GM12864 (cell line): ENCODE data around the gene LPP.

Source experiments
- DNase-seq: peaks from one replicate; pipeline ENCODE4 v3.0.0-alpha.2; 2011; ENCODE audit warnings: low read depth
- H3K4me3 ChIP-seq: 2 replicates; pipeline ENCODE4 v1.5.1; 2011; ENCODE audit warnings: mild to moderate bottlenecking, low read depth, low read length, control low read depth
- TF ChIP-seq, protein P1 (sequence below): IDR thresholded peaks from 2 replicates; pipeline ENCODE4 v1.5.1; 2011; ENCODE audit warnings: low read depth, mild to moderate bottlenecking, moderate library complexity, low read length, control low read depth, inconsistent platforms; ENCODE audit errors: missing control alignments

The LPP gene

DNA sequence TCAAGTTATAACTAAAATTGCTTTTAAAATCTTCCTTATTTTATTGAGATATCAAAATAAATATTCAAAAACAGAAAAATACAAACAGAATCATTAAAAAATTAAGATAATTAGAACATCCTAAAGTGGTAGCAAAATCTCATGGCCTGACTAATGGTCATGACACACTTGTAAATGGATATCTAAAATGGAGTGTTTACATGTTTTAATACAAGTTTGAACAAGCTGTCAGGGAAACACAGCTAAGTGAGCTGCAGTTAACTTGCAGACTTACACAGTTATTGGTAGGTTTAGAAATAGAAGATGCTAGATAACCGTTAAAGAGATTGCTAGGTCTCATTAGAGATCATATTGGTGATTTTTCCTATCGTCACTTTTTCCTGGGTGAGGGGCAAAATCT is 242.3 kb downstream of the LPP start:
- no peak for DNase-seq
- TF ChIP-seq, protein P1, sequence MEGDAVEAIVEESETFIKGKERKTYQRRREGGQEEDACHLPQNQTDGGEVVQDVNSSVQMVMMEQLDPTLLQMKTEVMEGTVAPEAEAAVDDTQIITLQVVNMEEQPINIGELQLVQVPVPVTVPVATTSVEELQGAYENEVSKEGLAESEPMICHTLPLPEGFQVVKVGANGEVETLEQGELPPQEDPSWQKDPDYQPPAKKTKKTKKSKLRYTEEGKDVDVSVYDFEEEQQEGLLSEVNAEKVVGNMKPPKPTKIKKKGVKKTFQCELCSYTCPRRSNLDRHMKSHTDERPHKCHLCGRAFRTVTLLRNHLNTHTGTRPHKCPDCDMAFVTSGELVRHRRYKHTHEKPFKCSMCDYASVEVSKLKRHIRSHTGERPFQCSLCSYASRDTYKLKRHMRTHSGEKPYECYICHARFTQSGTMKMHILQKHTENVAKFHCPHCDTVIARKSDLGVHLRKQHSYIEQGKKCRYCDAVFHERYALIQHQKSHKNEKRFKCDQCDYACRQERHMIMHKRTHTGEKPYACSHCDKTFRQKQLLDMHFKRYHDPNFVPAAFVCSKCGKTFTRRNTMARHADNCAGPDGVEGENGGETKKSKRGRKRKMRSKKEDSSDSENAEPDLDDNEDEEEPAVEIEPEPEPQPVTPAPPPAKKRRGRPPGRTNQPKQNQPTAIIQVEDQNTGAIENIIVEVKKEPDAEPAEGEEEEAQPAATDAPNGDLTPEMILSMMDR = no peak
- no peak overlapping the region for H3K4me3 ChIP-seq

DNA sequence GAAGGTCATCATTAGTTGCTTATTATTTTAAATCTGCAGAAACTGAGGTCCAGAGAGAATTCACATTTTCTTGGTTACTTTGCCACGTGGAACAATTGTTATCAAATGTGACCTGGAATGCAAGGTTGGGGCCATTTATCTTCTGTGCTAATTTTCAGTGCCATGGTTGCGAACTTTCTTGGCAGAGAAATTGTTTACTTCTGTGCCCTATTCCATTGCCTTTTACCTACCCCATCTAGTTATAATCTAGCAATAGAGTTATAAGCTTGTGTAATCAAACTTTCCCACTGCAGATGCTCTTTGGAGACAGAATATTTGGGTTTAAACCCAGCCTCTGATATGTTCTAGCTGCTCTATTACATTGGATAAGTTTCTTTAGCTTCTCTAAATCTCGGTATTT is 242.9 kb downstream of the LPP start:
- DNase-seq = no peak
- H3K4me3 ChIP-seq = no peak overlapping the region
- TF ChIP-seq, protein P1 = no peak

- no peak for DNase-seq
- TF ChIP-seq, protein P1 = no peak
- no peak overlapping the region for H3K4me3 ChIP-seq
Measured at GRCh38 chr3:188397766-188398705, 244.1 kb downstream of the LPP start.

DNA sequence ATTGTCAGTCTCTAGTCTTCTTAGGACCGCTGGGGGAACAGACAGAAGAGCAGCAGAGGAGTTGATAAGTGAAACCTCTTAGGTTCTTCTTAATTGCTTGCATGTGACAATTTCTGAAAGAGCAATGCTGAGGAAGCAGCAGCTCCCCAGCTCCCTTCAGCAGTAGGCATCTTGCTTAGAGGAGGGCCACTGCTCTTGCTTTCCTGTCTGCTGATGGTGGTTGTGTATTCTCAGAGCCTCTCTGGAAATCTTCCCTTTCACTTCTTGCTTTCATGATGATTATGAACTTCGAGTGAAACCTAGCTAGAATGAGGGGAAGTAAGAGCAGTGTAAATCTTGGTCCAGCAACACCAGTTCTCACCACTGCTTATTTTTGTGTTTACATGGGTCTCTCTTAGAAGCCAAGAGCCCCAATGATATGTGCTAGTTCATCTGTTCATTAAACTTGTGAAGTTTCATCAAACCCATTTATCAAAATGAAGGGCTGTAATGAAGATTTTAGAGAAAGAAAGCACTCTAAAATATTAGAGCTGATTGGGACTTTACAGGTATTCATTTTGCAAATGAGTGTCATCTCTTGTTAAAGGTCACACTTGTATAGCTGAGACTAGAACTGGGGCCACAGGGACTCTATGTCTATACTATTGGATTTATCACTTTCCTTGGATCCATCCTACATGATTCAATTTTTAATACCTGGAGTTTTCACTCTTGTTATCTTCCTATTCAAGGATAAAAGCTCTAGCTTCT is 246.7 kb downstream of the LPP start:
- H3K4me3 ChIP-seq = no peak overlapping the region
- DNase-seq = peak; percentile 60
- TF ChIP-seq, protein P1 = no peak

DNA sequence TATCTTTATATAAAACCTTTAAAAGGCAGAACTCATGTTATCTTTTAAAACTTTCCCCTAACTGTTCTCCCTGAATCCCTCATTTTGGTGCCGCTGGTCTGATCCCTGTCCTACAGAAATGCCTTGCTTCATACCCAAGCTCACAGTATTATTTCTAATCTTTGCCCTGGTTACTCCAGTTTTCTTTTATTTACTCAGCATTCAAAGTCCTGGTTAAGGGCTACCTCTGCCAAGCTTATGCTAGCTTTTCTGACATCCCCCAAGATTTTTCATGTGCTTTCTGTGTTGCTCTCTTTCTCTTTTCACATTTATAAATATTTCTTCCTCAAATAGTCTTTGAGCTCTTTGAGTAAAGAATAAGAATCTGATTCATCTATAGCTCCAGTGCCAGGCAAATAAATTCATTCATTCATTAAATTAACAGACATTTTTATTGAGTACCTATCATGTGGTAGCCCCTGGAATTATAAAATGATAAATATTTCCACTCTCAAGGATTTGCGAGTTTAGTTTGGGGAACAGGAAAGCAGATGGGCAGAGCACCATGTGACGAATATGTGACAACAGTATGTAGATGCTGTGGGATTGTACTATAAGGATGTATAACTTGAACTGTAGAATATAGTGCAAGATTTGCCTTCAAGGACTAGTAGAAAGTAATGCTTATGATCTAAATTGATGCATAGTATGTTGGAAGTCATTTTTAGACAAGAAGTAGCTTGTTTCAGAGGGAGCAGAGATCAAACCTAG is 247.5 kb downstream of the LPP start:
- TF ChIP-seq, protein P1 = no peak
- no peak overlapping the region for H3K4me3 ChIP-seq
- no peak for DNase-seq

- DNase-seq = no peak
Measured at GRCh38 chr3:188402229-188402628, 248.3 kb downstream of the LPP start.

More at GRCh38 chr3:188402229-188402628, 248.3 kb downstream of the LPP start:
- TF ChIP-seq, protein P1 = no peak
- no peak overlapping the region for H3K4me3 ChIP-seq
